Activated naive CD4-positive, alpha-beta T cell treated with Interleukin-2 at 50 U/mL for 16 hours (primary cell): ENCODE data around the gene WFIKKN1.

Experiments used
- DNase-seq: peaks from one replicate; pipeline ENCODE4 v3.0.0-alpha.2; 2020

WFIKKN1 gene

DNA sequence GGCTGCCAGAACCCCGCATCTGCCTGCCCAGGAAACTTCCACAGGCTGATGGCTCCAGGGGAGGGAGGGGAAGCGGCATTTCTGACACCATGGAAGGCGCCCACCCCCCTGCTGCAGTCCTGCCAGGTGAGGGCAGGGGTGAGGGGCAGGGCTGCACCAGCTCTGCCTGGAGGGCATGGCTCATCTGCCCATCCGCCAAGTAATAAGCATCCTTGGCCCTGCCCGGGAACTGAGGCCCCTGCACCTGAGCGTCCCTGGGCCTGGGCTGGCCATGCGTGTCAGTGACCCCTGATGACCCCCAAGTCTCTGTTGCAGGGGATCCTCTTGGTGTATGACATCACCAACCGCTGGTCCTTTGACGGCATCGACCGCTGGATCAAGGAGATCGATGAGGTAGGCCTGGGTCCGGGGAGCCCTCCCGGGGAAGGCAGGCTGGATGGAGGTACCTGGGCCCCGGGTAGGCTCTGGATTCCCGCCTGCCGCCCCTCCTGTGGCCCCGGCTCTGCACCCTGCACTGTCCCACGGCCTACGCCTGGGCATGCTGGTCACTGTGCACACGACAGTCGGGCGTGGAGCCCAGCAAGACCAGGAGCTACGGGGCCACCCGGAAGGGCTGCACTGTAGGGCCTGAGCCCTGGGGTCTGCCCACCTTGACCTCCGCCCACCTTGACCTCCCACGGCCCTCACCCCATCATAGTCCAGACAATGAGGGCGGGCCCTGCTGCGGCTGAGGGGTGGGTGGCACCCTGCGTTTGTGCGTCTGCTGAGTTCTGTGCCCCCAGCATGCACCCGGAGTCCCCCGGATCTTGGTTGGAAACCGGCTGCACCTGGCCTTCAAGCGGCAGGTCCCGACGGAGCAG, 5.4 kb upstream of the WFIKKN1 start:
- DNase-seq = no peak

GRCh38 chr16:625977-626765, 4.6 kb upstream of the WFIKKN1 start:
- no peak for DNase-seq

- DNase-seq = no peak
Measured at GRCh38 chr16:626787-627453, 3.9 kb upstream of the WFIKKN1 start.

GRCh38 chr16:627454-628239, 3.1 kb upstream of the WFIKKN1 start:
- no peak for DNase-seq

DNA sequence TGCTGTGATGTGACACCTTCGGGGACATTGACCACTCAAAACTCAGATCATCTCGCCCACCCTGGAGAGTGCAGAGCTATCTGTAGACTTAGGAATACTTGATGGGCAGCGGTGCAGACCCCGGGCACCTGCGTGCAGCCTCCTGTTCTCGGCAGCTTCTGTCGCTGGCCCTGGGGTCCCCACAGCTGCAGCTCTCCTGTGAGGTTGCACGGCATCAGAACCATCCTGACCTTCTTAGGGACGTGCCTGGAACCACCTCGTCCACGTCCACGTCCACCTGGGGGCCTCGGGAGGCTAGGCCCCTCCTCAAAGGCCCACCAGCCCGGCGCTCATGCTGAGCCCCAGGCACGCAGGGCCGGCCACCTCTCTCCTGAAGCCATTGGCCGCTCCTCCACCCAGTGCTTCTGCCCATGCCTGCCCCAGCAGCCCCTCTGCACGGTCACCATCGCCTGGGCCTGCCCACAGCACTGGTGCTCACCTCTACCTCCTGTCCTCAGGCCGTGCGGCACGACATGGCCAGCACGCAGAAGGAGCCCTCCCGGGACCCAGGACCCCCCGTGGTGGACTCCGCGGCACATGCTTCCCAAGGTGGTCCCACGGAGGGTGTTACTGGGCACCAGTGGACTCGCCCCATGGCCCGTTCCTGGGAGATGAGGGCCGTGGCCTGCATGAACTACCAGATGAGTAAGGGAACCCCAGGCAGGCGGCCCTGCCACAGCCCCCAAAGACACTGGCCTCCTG, 2.3 kb upstream of the WFIKKN1 start:
- no peak for DNase-seq

DNA sequence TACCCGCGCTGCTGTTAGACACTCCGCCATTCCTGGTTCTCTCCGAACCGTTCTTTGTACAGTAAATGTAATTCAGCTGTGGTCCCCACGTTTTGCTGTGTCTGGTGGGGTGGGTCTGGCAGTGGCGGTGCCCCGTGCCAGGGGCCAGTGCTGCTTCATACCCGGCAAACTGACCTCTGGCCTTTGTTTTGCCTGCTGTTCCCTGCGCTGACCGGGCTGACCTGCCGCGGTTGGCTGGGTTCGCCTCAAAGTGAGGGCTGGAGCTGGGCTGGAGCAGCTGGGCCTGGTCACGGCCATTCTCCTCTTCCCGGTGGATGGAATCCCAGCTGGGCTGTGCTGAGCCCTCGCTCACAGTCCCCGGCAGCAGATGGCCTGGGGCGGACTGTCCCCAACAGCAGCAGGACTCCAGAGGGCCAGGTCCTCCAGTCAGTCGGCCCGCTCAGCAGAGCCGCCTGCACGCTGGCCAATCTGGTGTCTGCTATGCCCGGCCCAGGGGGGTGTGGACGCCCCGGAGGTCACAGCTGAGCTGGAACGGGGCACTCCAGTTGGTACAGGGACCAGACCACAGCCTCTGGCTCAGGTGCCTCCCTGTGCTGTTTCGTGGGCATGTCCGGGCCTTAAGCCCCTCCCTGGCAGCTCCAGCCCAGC, 1.5 kb upstream of the WFIKKN1 start:
- no peak for DNase-seq

GRCh38 chr16:629833-630248, 944 bp upstream of the WFIKKN1 start:
- no peak for DNase-seq

DNA sequence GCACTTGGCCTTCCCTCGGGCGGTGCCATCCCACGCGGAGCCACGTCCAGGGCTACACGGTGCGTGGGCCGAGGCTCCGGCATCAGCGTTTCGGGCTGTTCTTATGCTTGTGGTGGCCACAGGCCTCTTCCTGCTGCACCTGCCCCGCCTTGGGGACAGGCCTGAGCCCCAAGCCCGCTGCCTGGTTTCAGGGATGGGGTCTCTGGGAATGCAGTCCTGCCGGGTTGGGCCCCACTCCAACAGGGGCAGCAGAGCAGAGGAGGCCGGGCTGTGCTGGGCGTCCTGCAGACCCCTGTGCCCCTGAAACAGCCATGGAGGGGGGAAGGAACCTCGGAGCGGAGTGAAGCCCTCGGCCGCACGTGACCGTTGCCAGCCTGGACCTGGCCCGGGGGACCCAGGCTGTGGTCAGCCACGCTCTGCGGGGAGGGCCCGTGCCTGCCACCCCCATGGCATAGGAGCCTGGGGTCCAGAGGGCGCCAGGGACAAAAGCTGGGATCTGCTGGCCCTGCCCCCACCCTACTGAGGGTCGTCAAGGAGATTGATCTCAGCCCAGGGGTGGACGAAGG, 453 bp upstream of the WFIKKN1 start:
- no peak for DNase-seq

GRCh38 chr16:631808-632358, 1.1 kb downstream of the WFIKKN1 start:
- no peak for DNase-seq

GRCh38 chr16:632486-633335, 1.9 kb downstream of the WFIKKN1 start:
- no peak for DNase-seq

DNA sequence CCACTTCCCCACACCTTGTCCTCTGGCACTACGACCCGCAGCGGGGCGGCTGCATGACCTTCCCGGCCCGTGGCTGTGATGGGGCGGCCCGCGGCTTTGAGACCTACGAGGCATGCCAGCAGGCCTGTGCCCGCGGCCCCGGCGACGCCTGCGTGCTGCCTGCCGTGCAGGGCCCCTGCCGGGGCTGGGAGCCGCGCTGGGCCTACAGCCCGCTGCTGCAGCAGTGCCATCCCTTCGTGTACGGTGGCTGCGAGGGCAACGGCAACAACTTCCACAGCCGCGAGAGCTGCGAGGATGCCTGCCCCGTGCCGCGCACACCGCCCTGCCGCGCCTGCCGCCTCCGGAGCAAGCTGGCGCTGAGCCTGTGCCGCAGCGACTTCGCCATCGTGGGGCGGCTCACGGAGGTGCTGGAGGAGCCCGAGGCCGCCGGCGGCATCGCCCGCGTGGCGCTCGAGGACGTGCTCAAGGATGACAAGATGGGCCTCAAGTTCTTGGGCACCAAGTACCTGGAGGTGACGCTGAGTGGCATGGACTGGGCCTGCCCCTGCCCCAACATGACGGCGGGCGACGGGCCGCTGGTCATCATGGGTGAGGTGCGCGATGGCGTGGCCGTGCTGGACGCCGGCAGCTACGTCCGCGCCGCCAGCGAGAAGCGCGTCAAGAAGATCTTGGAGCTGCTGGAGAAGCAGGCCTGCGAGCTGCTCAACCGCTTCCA, 2.7 kb downstream of the WFIKKN1 start:
- DNase-seq = no peak

DNA sequence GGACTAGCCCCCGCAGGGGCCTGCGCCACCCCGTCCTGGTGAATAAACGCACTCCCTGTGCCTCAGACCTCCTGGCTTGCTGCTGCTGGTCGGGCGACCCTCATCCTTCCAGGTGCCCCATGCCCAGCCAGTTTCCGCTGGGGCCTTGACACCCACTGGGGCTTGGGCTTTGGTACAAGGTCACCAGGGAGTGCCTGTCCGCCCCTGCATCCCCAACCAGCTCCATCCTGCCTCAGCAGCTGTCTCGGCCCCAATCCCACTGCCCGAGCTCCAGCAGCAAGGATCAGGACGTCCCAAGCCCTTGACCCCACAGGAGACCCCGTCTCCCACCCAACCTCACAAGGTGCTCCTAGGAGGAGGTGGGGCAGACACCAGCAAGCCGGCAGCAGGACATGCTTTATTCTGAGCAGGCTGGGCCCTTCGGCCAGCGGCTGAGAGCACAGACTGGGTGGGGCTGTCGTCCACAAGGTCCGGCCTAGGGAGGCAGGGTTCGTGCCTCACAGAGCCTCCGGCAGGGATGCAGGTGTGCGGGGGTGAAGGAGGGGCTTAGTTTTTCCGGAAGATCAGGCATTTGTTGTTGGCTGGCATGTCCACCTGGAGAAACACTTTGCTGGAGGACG, 3.4 kb downstream of the WFIKKN1 start:
- DNase-seq = no peak

- DNase-seq = no peak
Measured at GRCh38 chr16:634996-635395, 4.2 kb downstream of the WFIKKN1 start.

GRCh38 chr16:635573-636205, 4.9 kb downstream of the WFIKKN1 start:
- peak; percentile 8 for DNase-seq

DNA sequence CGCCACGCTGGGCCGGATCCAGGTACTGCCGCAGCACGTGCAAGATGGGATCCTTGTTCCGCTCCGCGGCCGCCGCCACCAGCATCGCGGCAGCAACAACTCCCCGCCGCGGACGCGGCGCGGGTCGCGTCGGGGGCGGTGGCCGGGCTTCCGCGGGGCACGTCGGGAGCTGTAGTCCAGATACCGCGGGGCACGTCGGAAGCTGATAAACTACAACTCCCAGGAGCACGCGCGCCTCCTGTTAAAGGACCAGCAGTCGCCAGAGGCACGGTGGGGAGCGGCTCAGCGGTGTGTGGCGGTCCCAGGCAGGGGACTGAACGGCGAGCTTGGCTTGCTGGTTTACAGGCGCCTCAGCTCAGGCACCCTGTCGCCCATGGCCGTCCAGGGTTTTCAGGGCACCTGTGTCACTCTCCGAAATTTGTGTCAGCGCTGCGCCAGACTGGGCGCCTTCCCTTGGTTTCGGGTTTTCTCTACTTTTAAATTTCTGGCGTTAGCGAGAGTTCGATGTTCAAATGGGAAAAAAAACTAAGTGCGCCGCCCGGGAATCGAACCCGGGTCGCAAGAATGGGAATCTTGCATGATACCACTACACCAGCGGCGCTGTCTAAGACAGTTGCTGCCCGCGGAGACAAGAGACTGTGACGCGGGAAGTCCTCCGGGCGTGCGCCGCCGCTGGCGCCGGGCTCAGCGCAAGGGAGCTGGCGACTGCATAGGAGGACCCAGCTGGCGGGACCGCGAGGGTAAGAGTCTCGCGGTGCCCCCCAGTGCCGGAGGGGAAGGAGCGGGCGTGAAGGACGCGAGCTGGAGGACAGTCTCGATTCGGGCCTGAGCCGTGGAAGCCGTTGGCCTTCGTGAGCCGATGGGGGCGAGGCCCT, 5.7 kb downstream of the WFIKKN1 start, which contains the start of gene METTL26:
METTL26 (minus strand) TSS at position 100 of the 875 bp plus-strand sequence; CDS start at position 85, 15 bp downstream.
- peak; percentile 93 for DNase-seq

DNA sequence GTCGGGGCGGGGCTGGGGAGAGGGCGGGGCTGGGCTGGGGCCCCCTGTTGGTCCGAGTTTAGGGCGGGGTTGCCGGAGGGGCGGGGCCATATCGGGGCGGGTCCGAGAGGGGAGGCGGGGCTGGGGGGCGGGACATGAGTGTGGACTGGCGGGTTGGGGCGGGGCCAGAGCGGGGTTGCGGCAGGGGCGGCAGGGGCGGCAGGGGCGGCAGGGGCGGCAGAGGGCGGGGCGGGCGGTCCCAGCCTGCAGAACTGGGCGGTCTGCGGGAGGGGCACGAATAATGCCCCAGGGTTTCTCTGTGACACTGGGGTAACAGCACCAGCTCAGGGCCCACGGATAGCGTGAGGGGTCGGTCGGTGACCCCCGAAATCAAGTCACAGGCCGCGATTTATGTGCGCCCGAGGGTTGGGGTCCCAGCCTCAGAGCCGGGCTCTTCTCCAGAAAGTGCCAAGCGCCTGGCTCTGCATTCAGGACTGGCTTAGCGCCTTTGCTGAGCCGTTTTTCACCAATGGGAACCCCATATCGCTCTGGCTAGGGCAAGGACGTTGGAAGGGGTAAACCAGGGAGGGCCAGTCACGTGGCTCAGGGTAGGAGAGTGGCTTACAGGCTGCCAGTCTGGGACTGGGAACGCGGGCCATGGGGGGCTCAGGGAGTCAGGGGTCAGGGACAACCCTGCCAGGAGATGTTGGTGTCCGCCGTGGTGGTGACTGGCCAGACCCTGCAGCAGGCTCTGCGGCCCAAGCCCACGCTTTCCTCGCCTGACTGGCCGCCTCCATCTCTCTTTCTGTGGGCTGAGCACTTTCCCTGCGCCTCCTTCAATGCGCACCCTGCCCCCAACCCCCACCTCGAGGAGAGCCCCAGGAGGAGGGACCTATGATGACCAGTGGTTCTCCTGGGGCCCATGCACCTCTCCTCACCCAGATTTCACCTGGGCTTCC, 6.6 kb downstream of the WFIKKN1 start:
- DNase-seq = peak; percentile 81
